WI38 (cell line): ENCODE results near the gene TCERG1L.

Experiments used
- H3K4me3 ChIP-seq: 2 replicates; pipeline ENCODE4 v1.5.1; 2011; ENCODE audit warnings: low read depth, mild to moderate bottlenecking, control low read depth, low read length
- CTCF ChIP-seq: IDR thresholded peaks from 2 replicates; pipeline ENCODE4 v1.5.1; 2012; ENCODE audit warnings: low read depth, mild to moderate bottlenecking, control low read depth, low read length

The TCERG1L gene

GRCh38 chr10:131148270-131148669, 163.3 kb downstream of the TCERG1L start:
- TF ChIP-seq CTCF, result no peak
- H3K4me3 ChIP-seq, result no peak overlapping the region

DNA sequence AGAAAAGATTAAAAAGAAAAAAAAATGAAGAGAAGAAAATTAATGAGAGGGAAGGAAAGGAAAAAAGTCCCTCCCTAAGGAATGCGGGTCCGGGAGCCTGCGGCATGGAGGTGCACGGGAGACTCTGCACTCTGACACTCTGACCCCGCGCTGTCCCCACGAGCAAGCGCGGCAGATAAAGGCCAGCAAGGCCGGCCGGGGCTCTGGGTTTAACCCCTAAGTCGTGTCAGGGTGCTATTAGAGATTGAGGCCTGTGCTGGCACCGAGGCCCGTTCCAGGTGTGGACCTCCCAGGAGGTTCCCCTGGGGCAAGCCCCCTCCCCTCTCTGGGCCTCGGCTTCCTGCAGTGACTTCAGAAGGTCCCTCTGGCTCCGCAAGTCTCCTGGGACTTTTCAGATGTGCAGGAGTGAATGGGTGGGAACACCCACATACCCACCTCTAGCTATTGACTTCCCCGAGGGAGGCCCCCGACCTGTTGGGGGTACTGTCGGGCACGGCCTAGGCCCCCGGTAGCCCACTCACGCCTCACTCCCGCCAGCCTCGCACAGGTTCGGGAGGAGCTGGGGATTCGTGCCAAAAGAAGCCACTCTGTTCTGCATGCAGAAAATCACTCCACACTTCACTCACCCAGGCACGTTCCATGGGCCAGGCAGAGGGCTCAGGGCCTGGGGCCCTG, 164.1 kb downstream of the TCERG1L start:
- no peak for TF ChIP-seq CTCF
- H3K4me3 ChIP-seq, result no peak overlapping the region

- H3K4me3 ChIP-seq, result no peak overlapping the region
- no peak for TF ChIP-seq CTCF
These were observed 164.7 kb downstream of the TCERG1L start for GRCh38 chr10:131146790-131147189.

- no peak overlapping the region for H3K4me3 ChIP-seq
- no peak for TF ChIP-seq CTCF
These were observed 165.8 kb downstream of the TCERG1L start for GRCh38 chr10:131145756-131146155.

- TF ChIP-seq CTCF, result no peak
- H3K4me3 ChIP-seq, result no peak overlapping the region
These were observed 166.7 kb downstream of the TCERG1L start for GRCh38 chr10:131144711-131145375.

DNA sequence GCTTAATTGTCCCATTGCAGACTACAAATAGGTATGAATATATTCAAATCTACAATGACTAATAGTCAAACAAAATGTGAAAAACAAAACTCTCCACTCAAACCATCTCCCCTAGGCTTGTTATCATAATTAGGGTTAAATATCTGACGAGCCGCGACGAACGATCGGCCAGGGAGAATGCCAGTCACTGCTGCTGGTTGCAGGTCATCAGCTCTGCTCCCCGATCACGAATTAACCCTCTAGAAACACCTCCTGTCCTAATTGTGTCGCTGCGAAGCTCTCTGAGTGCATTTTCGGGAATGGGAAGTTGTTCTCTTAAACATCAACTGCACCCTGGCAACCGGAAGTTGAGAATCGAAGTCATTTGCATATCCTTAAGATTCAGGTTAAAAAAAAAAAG, 167.3 kb downstream of the TCERG1L start:
- no peak overlapping the region for H3K4me3 ChIP-seq
- TF ChIP-seq CTCF, result no peak

- no peak for TF ChIP-seq CTCF
- H3K4me3 ChIP-seq, result no peak overlapping the region
These were observed 167.9 kb downstream of the TCERG1L start for GRCh38 chr10:131143425-131144165.
